AG04449 (cell line): ENCODE data around the gene FHAD1.
"Not testable (repeated sequence)": the region's sequence is repeated elsewhere in the genome, so short reads cannot be mapped to it uniquely, and the experiment has no call there.

Source experiments
- CTCF ChIA-PET: fragments of 350-600 bp; formaldehyde crosslinking; extraction: SDS; loops from one replicate; lab custom pipeline; 2021; ENCODE audit warnings: antibody characterized with exemption; lab: Yijun Ruan, JAX
- POLR2A ChIA-PET: fragments of 400-600, 350-600 bp; formaldehyde crosslinking; extraction: SDS; loops from one replicate; lab custom pipeline; 2020; ENCODE audit warnings: antibody characterized with exemption, inconsistent platforms; lab: Yijun Ruan, JAX
- DNase-seq: peaks from one replicate; pipeline ENCODE4 v3.0.0-alpha.2; 2010; ENCODE audit warnings: low read depth, low spot score
- H3K4me3 ChIP-seq: 2 replicates; pipeline ENCODE4 v1.5.1; 2011; ENCODE audit warnings: low read depth, mild to moderate bottlenecking, control low read depth, low read length
- CTCF ChIP-seq: IDR thresholded peaks from one replicate; pipeline ENCODE4 v1.5.1; 2011; ENCODE audit warnings: mild to moderate bottlenecking, moderate library complexity, low read length, control low read depth, inconsistent platforms; ENCODE audit not compliant: insufficient read depth; ENCODE audit errors: missing control alignments

The FHAD1 gene

GRCh38 chr1:15370781-15371520 is 123.9 kb downstream of the FHAD1 start:
- TF ChIP-seq CTCF, result no peak
- no peak for DNase-seq
- POLR2A ChIA-PET, result no interaction called here
- CTCF ChIA-PET, result interaction anchor here (1.2 kb wide), 1 partner anchor 12 kb away, joined by 3 read pairs; no protein-coding TSS in a partner anchor
- no peak overlapping the region for H3K4me3 ChIP-seq

GRCh38 chr1:15371610-15372545 is 124.9 kb downstream of the FHAD1 start:
- ChIA-PET POLR2A (no interaction called here), CTCF (interaction anchor here (1.2 kb wide), 1 partner anchor 13 kb away, joined by 3 read pairs; no protein-coding TSS in a partner anchor)
- no peak for DNase-seq
- TF ChIP-seq CTCF, result no peak
- H3K4me3 ChIP-seq, result no peak overlapping the region

- H3K4me3 ChIP-seq, result no peak overlapping the region
- DNase-seq, result no peak
- CTCF ChIA-PET, result no interaction called here
- TF ChIP-seq CTCF, result no peak
- POLR2A ChIA-PET, result no interaction called here
Measured at GRCh38 chr1:15378729-15379128, 131.7 kb downstream of the FHAD1 start.

- CTCF ChIA-PET, DNase-seq, H3K4me3 ChIP-seq, POLR2A ChIA-PET: not testable (repeated sequence)
Measured at GRCh38 chr1:15379151-15379550, 132.1 kb downstream of the FHAD1 start.

GRCh38 chr1:15380601-15381508 is 133.8 kb downstream of the FHAD1 start:
- no peak overlapping the region for H3K4me3 ChIP-seq
- CTCF ChIA-PET, result no interaction called here
- DNase-seq, result no peak
- no peak for TF ChIP-seq CTCF
- POLR2A ChIA-PET, result no interaction called here

- CTCF ChIA-PET, result interaction anchor here (1.2 kb wide), 1 partner anchor 58 kb away, joined by 3 read pairs; no protein-coding TSS in a partner anchor
- TF ChIP-seq CTCF, result no peak
- H3K4me3 ChIP-seq, result no peak overlapping the region
- POLR2A ChIA-PET, result no interaction called here
- DNase-seq, result no peak
Measured at GRCh38 chr1:15381805-15382204, 134.8 kb downstream of the FHAD1 start.
